GM23338 (cell line): ENCODE data around the gene POR. TPM values are rescaled to one million over a fixed set of nuclear protein-coding genes. Genes with fewer than 3 reads are reported as not detected.

Experiments used
- ATAC-seq: fragments of 200-7000 bp; cut with Tn5 transposase; 3 replicates; pipeline ENCODE4 v1.9.1; 2020
- DNase-seq: peaks from one replicate; pipeline ENCODE4 v3.0.0-alpha.2; 2015; ENCODE audit warnings: low spot score
- H2AFZ ChIP-seq: fragments of 200-600 bp; sonication (generic); 2 replicates; pipeline ENCODE4 v1.8.0; 2016; ENCODE audit warnings: antibody characterized with exemption, mild to moderate bottlenecking, moderate library complexity
- H3F3A ChIP-seq: fragments of 200-600 bp; sonication (generic); replicated peaks from 2 replicates; pipeline ENCODE4 v1.8.0; 2017; ENCODE audit warnings: antibody characterized with exemption, mixed run types, low read depth
- H3K27ac ChIP-seq: fragments of 200-600 bp; sonication (generic); 2 replicates; pipeline ENCODE4 v1.6.1; 2016; ENCODE audit warnings: low read depth
- H3K27me3 ChIP-seq: fragments of 200-600 bp; sonication (generic); 2 replicates; pipeline ENCODE4 v1.8.0; 2016; ENCODE audit warnings: mild to moderate bottlenecking, mixed run types, moderate library complexity; ENCODE audit not compliant: insufficient read depth
- H3K36me3 ChIP-seq: fragments of 200-600 bp; sonication (generic); 2 replicates; pipeline ENCODE4 v1.8.0; 2016; ENCODE audit warnings: mild to moderate bottlenecking; ENCODE audit not compliant: insufficient read depth
- H3K4me1 ChIP-seq: fragments of 200-600 bp; sonication (generic); 2 replicates; pipeline ENCODE4 v1.8.0; 2016; ENCODE audit warnings: mild to moderate bottlenecking, moderate library complexity; ENCODE audit not compliant: insufficient read depth
- H3K4me2 ChIP-seq: fragments of 200-600 bp; sonication (generic); 2 replicates; pipeline ENCODE4 v1.7.1; 2017; ENCODE audit warnings: mixed run types
- H3K4me3 ChIP-seq: fragments of 200-600 bp; sonication (generic); 2 replicates; pipeline ENCODE4 v1.6.1; 2016; ENCODE audit warnings: mixed run types
- H3K79me2 ChIP-seq: fragments of 200-600 bp; sonication (generic); replicated peaks from 2 replicates; pipeline ENCODE4 v1.8.0; 2017; ENCODE audit warnings: mild to moderate bottlenecking; ENCODE audit not compliant: insufficient read depth
- H3K9me2 ChIP-seq: fragments of 200-600 bp; sonication (generic); 2 replicates; pipeline ENCODE4 v1.8.0; 2017; ENCODE audit not compliant: insufficient read depth
- H4K20me1 ChIP-seq: fragments of 200-600 bp; sonication (generic); replicated peaks from 2 replicates; pipeline ENCODE4 v1.8.0; 2017; ENCODE audit warnings: mild to moderate bottlenecking; ENCODE audit not compliant: insufficient read depth
- H3K27ac Mint-ChIP-seq: 2 replicates; pipeline ENCODE4 v1.8.0; 2020; ENCODE audit warnings: inconsistent platforms, mild to moderate bottlenecking, moderate library complexity, mixed read lengths
- H3K27me3 Mint-ChIP-seq: 3 replicates; pipeline ENCODE4 v1.8.0; 2022; ENCODE audit warnings: low read depth, mild to moderate bottlenecking, moderate library complexity, mixed read lengths, inconsistent platforms; ENCODE audit not compliant: insufficient read depth, poor library complexity
- H3K36me3 Mint-ChIP-seq: 3 replicates; pipeline ENCODE4 v1.8.0; 2021; ENCODE audit warnings: low read depth, mild to moderate bottlenecking, inconsistent platforms, moderate library complexity, mixed read lengths
- H3K4me1 Mint-ChIP-seq: 3 replicates; pipeline ENCODE4 v1.8.0; 2020; ENCODE audit warnings: mild to moderate bottlenecking, inconsistent platforms, mixed read lengths
- H3K4me3 Mint-ChIP-seq: 3 replicates; pipeline ENCODE4 v1.8.0; 2021; ENCODE audit warnings: moderate library complexity, mild to moderate bottlenecking, inconsistent platforms, mixed read lengths
- H3K9me3 Mint-ChIP-seq: 3 replicates; pipeline ENCODE4 v1.8.0; 2020; ENCODE audit warnings: moderate library complexity, mild to moderate bottlenecking, inconsistent platforms, mixed read lengths
- CREB1 ChIP-seq: fragments of 250-450 bp; sonication (Bioruptor Pico); IDR thresholded peaks from 2 replicates; pipeline ENCODE4 v1.5.0; 2020; ENCODE audit warnings: low read depth, mild to moderate bottlenecking, moderate library complexity
- ETS1 ChIP-seq: IDR thresholded peaks from 2 replicates; pipeline ENCODE4 v1.6.1; 2016; ENCODE audit warnings: antibody characterized with exemption
- EZH2 ChIP-seq: fragments of 200-600 bp; sonication (generic); IDR thresholded peaks from one replicate; pipeline ENCODE4 v1.8.0; 2017; ENCODE audit warnings: antibody characterized with exemption, mild to moderate bottlenecking, low read depth; ENCODE audit not compliant: unreplicated experiment
- EZH2phosphoT487 ChIP-seq: fragments of 200-600 bp; sonication (generic); IDR thresholded peaks from one replicate; pipeline ENCODE4 v1.8.1; 2018; ENCODE audit warnings: antibody characterized with exemption; ENCODE audit not compliant: unreplicated experiment
- JUNB ChIP-seq: IDR thresholded peaks from one replicate; pipeline ENCODE4 v1.6.1; 2016; ENCODE audit warnings: antibody characterized with exemption; ENCODE audit not compliant: unreplicated experiment
- NANOG ChIP-seq: IDR thresholded peaks from 2 replicates; pipeline ENCODE4 v1.6.1; 2016; ENCODE audit warnings: antibody characterized with exemption, borderline replicate concordance
- POLR2AphosphoS5 ChIP-seq: IDR thresholded peaks from 2 replicates; pipeline ENCODE4 v1.6.1; 2016; ENCODE audit warnings: antibody characterized with exemption, low read depth
- STAT1 ChIP-seq: IDR thresholded peaks from one replicate; pipeline ENCODE4 v1.6.1; 2016; ENCODE audit warnings: antibody characterized with exemption; ENCODE audit not compliant: unreplicated experiment
- ZNF114 ChIP-seq: fragments of 250-450 bp; sonication (Bioruptor Pico); IDR thresholded peaks from 2 replicates; pipeline ENCODE4 v1.5.0; 2020; ENCODE audit warnings: mild to moderate bottlenecking, moderate library complexity
- ZNF462 ChIP-seq: fragments of 250-450 bp; sonication (Bioruptor Pico); IDR thresholded peaks from 2 replicates; pipeline ENCODE4 v1.5.0; 2020; ENCODE audit warnings: mild to moderate bottlenecking, moderate library complexity
- polyA plus RNA-seq: library from polyadenylated mRNA; unstranded; fragments of >200 nt; fragmentation: Nextera tagmentation; extraction: Ambion mirVana; gene quantifications from 2 replicates; pipeline ENCODE4 v1.2.1, GENCODE V29; 2016
- total RNA-seq: library from RNA; depleted of rRNA; stranded (reverse); fragments of >200 nt; shearing (Covaris generic); gene quantifications from 2 replicates; pipeline ENCODE4 v1.2.3, GENCODE V29; 2014

Gene POR
- total and polyA plus RNA-seq, 2 experiments from 2014 or later: 126 to 164 TPM

- Histone ChIP-seq H3K9me2 (no peaks in the 10 kb centered on the region), H2AFZ (no peak overlapping the region), H3K4me2 (no peak overlapping the region), H3F3A (no peaks in the 10 kb centered on the region), H3K36me3 (no peaks in the 10 kb centered on the region; the same call in 1 of the 2 replicates), H3K27ac (no peak overlapping the region), H3K27me3 (no peaks in the 10 kb centered on the region), H4K20me1 (no peaks in the 10 kb centered on the region), H3K79me2 (no peaks in the 10 kb centered on the region), H3K4me1 (peaks cover 2% of the 10 kb centered on the region; the same call in 1 of the 2 replicates), H3K4me3 (no peak overlapping the region)
- Mint-ChIP-seq H3K4me3 (no peak overlapping the region), H3K27ac (no peak overlapping the region), H3K9me3 (no peaks in the 10 kb centered on the region), H3K4me1 (peaks cover 23% of the 10 kb centered on the region), H3K27me3 (peaks cover 22% of the 10 kb centered on the region), H3K36me3 (peaks cover 22% of the 10 kb centered on the region)
- ATAC-seq (no peak), DNase-seq (no peak)
- TF ChIP-seq STAT1 (no peak), ZNF462 (CRISPR knock-in tag) (no peak), ZNF114 (CRISPR knock-in tag) (no peak), NANOG (no peak), EZH2phosphoT487 (no peak), JUNB (no peak), CREB1 (CRISPR knock-in tag) (no peak), POLR2AphosphoS5 (no peak), ETS1 (no peak), EZH2 (no peak)
These were observed 73.0 kb downstream of the POR start for GRCh38 chr7:75987805-75988567.
